GM12878 (cell line): ENCODE results near the gene NRIP3. TPM values are rescaled to one million over a fixed set of nuclear protein-coding genes. Genes with fewer than 3 reads are reported as not detected.
"Not testable (repeated sequence)": the region's sequence is repeated elsewhere in the genome, so short reads cannot be mapped to it uniquely, and the experiment has no call there.

Experiments used
- ATAC-seq: fragments of 200-7000 bp; cut with Tn5 transposase; 3 replicates; pipeline ENCODE4 v1.9.1; 2020; ENCODE audit warnings: mild to moderate bottlenecking, moderate library complexity
- BruUV-seq: library from RNA; stranded (reverse); fragments of 400-500 nt; replicated peaks from 2 replicates; lab custom pipeline; 2021; lab: Mats Ljungman, UMichigan
- CTCF ChIA-PET: fragments of 300-600 bp; sonication (Branson Sonifier 250); formaldehyde crosslinking; extraction: SDS; loops from one replicate; lab custom pipeline; 2021; ENCODE audit warnings: inconsistent platforms; lab: Yijun Ruan, JAX
- POLR2A ChIA-PET: fragments of 350-600 bp; formaldehyde crosslinking; extraction: SDS; loops from one replicate; lab custom pipeline; 2021; ENCODE audit warnings: inconsistent platforms; lab: Charles Lee
- RAD21 ChIA-PET: fragments of 300-600 bp; sonication (Branson Sonifier 250); formaldehyde crosslinking; loops from one replicate; lab custom pipeline; 2023; ENCODE audit warnings: antibody characterized with exemption; ENCODE audit not compliant: unreplicated experiment; lab: Charles Lee
- SMC1A ChIA-PET: fragments of 300-600 bp; sonication (Branson Sonifier 250); formaldehyde crosslinking; loops from one replicate; lab custom pipeline; 2023; ENCODE audit not compliant: unreplicated experiment, uncharacterized antibody; lab: Charles Lee
- DNase-seq: peaks from one replicate; pipeline ENCODE4 v3.0.0-alpha.2; 2011; ENCODE audit warnings: low read depth, low spot score
- FAIRE-seq: peaks from 3 replicates; lab custom pipeline; 2011; peaks lifted over from hg19 to GRCh38; lab: Jason Lieb, UNC
- H2AFZ ChIP-seq: 2 replicates; pipeline ENCODE4 v1.6.0; 2011; ENCODE audit warnings: low read depth, low read length, control low read depth; ENCODE audit not compliant: control insufficient read depth
- H3K27ac ChIP-seq: 2 replicates; pipeline ENCODE4 v1.5.1; 2011; ENCODE audit warnings: control low read depth; ENCODE audit not compliant: control insufficient read depth, insufficient read depth
- H3K27me3 ChIP-seq, 2 experiments: replicated peaks in 1 of 2; 2 replicates each; pipeline versions ENCODE4 v1.6.0 to v1.6.1; 2011; ENCODE audit warnings: low read length in 1 of 2; ENCODE audit not compliant: control insufficient read depth in 2 of 2, insufficient read depth in 2 of 2
- H3K36me3 ChIP-seq, 2 experiments: 2 replicates each; pipeline ENCODE4 v1.5.1; 2011; ENCODE audit warnings: low read length in 1 of 2; ENCODE audit not compliant: control insufficient read depth in 2 of 2, insufficient read depth in 2 of 2
- H3K4me1 ChIP-seq: 2 replicates; pipeline ENCODE4 v1.6.1; 2011; ENCODE audit warnings: mild to moderate bottlenecking, low read length, moderate library complexity, mixed read lengths; ENCODE audit not compliant: control insufficient read depth, insufficient read depth
- H3K4me2 ChIP-seq: 2 replicates; pipeline ENCODE4 v1.6.0; 2011; ENCODE audit warnings: control low read depth; ENCODE audit not compliant: control insufficient read depth, insufficient read depth
- H3K4me3 ChIP-seq: fragments of 200-600 bp; sonication (generic); 2 replicates; pipeline ENCODE4 v1.5.1; 2016
- H3K79me2 ChIP-seq: 2 replicates; pipeline ENCODE4 v1.6.0; 2011; ENCODE audit warnings: low read length; ENCODE audit not compliant: control insufficient read depth, insufficient read depth
- H3K9ac ChIP-seq: 2 replicates; pipeline ENCODE4 v1.8.0; 2011; ENCODE audit warnings: low read length, control low read depth, mixed read lengths; ENCODE audit not compliant: control insufficient read depth, insufficient read depth
- H3K9me3 ChIP-seq: replicated peaks from 3 replicates; pipeline ENCODE4 v1.5.1; 2011; ENCODE audit warnings: mild to moderate bottlenecking, low read length; ENCODE audit not compliant: control insufficient read depth, insufficient read depth
- H4K20me1 ChIP-seq: 2 replicates; pipeline ENCODE4 v1.6.0; 2011; ENCODE audit not compliant: control insufficient read depth, insufficient read depth
- PAX8 ChIP-seq: fragments of 450-650 bp; IDR thresholded peaks from 2 replicates; pipeline ENCODE4 v1.6.1; 2017; ENCODE audit warnings: mild to moderate bottlenecking, moderate library complexity
- WGBS: methylation state at CpG from one replicate; pipeline ENCODE4 v1.1.6; 2016; ENCODE audit warnings: low lambda C conversion rate; ENCODE audit not compliant: insufficient replicate concordance, insufficient coverage; ENCODE audit errors: missing lambda C conversion rate; 5-methylcytosine and 5-hydroxymethylcytosine counted together
- in situ Hi-C: fragments of 300-500 bp; cut with MboI; formaldehyde crosslinking; loops from 9 replicates; pipeline ENCODE4 v1.14.3; 2018; ENCODE audit warnings: mixed read lengths
- intact Hi-C: fragments of 100-400 bp; cut with micrococcal nuclease; formaldehyde crosslinking; loops from one replicate; pipeline ENCODE4 v1.14.2; 2022; ENCODE audit not compliant: unreplicated experiment
- polyA plus RNA-seq, 11 experiments: library from polyadenylated mRNA; depleted of rRNA in 4 of 11; unstranded in 6 of 11; stranded (reverse) in 5 of 11; fragments of >200 nt; fragmentation: Nextera tagmentation in 4 of 11; fragmentation: Illumina TruSeq in 1 of 11; extraction: Ambion mirVana in 4 of 11; extraction: Trizol in 1 of 11; gene quantifications; 1 replicate in 1 of 11; 2 replicates in 10 of 11; pipeline versions ENCODE4 v1.2.1 to v1.2.3, GENCODE V29; 2011 to 2016; ENCODE audit warnings: inconsistent platforms in 2 of 11, missing spikeins in 2 of 11, low read depth in 1 of 11
- total RNA-seq, 4 experiments: library from RNA; depleted of rRNA in 3 of 4; stranded (reverse); fragments of >200 nt in 3 of 4; fragmentation: Illumina TruSeq in 1 of 4; extraction: Trizol in 1 of 4; gene quantifications; 2 replicates each; pipeline versions ENCODE4 v1.2.1 to v1.2.3, GENCODE V29; 2013 to 2021
- TF ChIP-seq, protein P1 (sequence below): fragments of 450-650 bp; conservative IDR thresholded peaks from 2 replicates; pipeline ENCODE4 v1.6.1; 2017; ENCODE audit warnings: mild to moderate bottlenecking, moderate library complexity

The NRIP3 gene
- total and polyA plus RNA-seq, 10 of the 15 experiments (the other 5 are each of a cell fraction or from before 2014, with no cell fraction given): under 0.01 to 0.25 (median 0.09) TPM; not detected in 7

DNA sequence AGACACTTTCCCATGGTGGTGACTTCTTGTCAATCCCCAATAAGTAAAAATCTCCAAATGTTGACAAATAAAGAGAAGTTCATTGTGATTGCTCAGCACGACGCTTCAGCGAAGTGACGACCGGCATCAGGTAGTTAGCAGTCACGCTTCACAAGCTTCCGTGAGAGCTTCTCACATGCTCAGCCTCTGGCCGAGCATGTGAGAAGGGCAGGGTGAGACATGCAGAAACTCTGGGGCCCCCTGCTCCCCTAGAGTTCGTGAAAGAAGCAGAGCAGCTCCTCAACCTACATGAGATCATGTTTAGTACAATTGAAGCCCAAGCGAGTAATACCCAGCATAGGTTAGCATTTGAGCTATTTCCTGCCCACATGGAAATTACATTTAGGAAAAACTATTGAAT, 66.6 kb downstream of the NRIP3 start (continued):
- TF ChIP-seq, protein P1, sequence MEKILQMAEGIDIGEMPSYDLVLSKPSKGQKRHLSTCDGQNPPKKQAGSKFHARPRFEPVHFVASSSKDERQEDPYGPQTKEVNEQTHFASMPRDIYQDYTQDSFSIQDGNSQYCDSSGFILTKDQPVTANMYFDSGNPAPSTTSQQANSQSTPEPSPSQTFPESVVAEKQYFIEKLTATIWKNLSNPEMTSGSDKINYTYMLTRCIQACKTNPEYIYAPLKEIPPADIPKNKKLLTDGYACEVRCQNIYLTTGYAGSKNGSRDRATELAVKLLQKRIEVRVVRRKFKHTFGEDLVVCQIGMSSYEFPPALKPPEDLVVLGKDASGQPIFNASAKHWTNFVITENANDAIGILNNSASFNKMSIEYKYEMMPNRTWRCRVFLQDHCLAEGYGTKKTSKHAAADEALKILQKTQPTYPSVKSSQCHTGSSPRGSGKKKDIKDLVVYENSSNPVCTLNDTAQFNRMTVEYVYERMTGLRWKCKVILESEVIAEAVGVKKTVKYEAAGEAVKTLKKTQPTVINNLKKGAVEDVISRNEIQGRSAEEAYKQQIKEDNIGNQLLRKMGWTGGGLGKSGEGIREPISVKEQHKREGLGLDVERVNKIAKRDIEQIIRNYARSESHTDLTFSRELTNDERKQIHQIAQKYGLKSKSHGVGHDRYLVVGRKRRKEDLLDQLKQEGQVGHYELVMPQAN: no peak
- TF ChIP-seq PAX8: peak; percentile 79; the same call in 1 of the 2 replicates

DNA sequence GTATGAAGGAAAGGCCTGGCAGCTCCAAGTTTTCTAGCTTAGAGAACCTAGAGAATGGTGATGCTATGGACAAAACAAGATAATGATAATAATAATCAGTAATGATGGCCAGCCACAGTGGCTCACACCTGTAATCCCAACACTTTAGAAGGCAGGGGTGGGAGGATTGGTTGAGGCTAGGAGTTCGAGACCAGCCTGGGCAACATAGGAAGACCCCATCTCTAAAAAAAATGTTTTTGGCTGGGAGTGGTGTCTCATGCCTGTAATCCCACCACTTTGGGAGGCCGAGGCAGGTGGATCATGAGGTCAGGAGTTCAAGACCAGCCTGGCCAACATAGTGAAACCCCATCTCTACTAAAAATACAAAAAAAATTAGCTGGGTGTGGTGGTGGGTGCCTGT, 68.0 kb downstream of the NRIP3 start:
- RAD21 ChIA-PET, H3K79me2 ChIP-seq, ATAC-seq, DNase-seq, H4K20me1 ChIP-seq, H3K9ac ChIP-seq, H3K4me1 ChIP-seq, H2AFZ ChIP-seq, H3K9me3 ChIP-seq, intact Hi-C loops, H3K27me3 ChIP-seq, BruUV-seq, FAIRE-seq, in situ Hi-C loops, H3K27ac ChIP-seq, H3K4me2 ChIP-seq, H3K4me3 ChIP-seq, H3K36me3 ChIP-seq: not testable (repeated sequence)
- WGBS: 50% methylated on average over 2 of the region's 2 CpGs
- ChIA-PET CTCF (interaction anchor here (4.8 kb wide), 1 partner anchor 24 kb away, joined by 30 read pairs; no protein-coding TSS in a partner anchor), POLR2A (interaction anchor here (0.9 kb wide), 1 partner anchor 24 kb away, joined by 3 read pairs; no protein-coding TSS in a partner anchor), SMC1A (interaction anchor here (1.0 to 2.3 kb wide), 3 partner anchors 14 to 24 kb away, joined by 5 to 6 read pairs (median 6); no protein-coding TSS in a partner anchor)
